Measurements from ENCODE around the gene ST3GAL2. TPM values are rescaled to one million over a fixed set of nuclear protein-coding genes. Genes with fewer than 3 reads are reported as not detected.

Gene ST3GAL2
- total and polyA plus RNA-seq, 9 of the 15 experiments (the other 6 are each of a cell fraction or from before 2014, with no cell fraction given) = 1.5 to 108 (median 34.3) TPM

GRCh38 chr16:70432356-70432722 is 6.6 kb downstream of the ST3GAL2 start:
- no peaks in the 10 kb centered on the region for H3K27me3 ChIP-seq (ENCODE audit: control insufficient read depth in 2 of 2, insufficient read depth in 2 of 2, low read length in 2 of 2)
- DNase-seq (ENCODE audit: extremely low read depth in 1 of 4, low spot score in 3 of 4) = peak in 2 of 4 experiments; percentile 6 to 43
- peak overlapping the region; percentile 92 for H3K4me2 ChIP-seq (ENCODE audit: insufficient read depth, low read length)
- CTCF ChIA-PET (ENCODE audit: low intra/inter-chr PET ratio) = no interaction called here
- no peak overlapping the region for H2AFZ ChIP-seq (ENCODE audit: low read depth, low read length)
- in situ Hi-C loops (cut with MboI) (no loop called here), intact Hi-C loops (cut with micrococcal nuclease) (no loop called here)
- no TSS peak for BruUV-seq (replicated peaks)
- 0 out of 2 replicates have a peak, but pooled peaks cover 3% of the 10 kb centered on the region for H4K20me1 ChIP-seq (replicated peaks; ENCODE audit: control insufficient read depth, insufficient read depth, low read length)
- peaks cover 52% of the 10 kb centered on the region for H3K36me3 ChIP-seq (ENCODE audit: control insufficient read depth, insufficient read depth, low read length)
- peak overlapping the region; percentile 85 to 93; a peak in 3 of 4 replicates for H3K9ac ChIP-seq (ENCODE audit: insufficient read depth in 1 of 2, low read depth in 2 of 2, low read length in 2 of 2)
- peak overlapping the region; percentile 37 for H3K4me3 ChIP-seq
- H3K4me1 ChIP-seq (replicated peaks in 1 of 2; ENCODE audit: control insufficient read depth in 2 of 2, insufficient read depth in 2 of 2, low read length in 2 of 2) = peaks cover 62 to 75% of the 10 kb centered on the region in 2 experiments
- no peaks in the 10 kb centered on the region for H3K9me1 ChIP-seq (ENCODE audit: control insufficient read depth, insufficient read depth, low read length)
- FAIRE-seq = no peak
- POLR2A ChIA-PET = interaction anchor here (0.6 to 3.5 kb wide), 15 partner anchors 8 to 838 kb away, joined by 3 to 17 read pairs (median 4); no protein-coding TSS in a partner anchor
- peaks cover 93% of the 10 kb centered on the region for H3K79me2 ChIP-seq (ENCODE audit: control insufficient read depth, insufficient read depth, low read length)
- 5% methylated on average over 3 of the region's 3 CpGs for WGBS (ENCODE audit: insufficient coverage, low coverage, missing lambda C conversion rate)
- H3K9me3 ChIP-seq (replicated peaks; ENCODE audit: control insufficient read depth, insufficient read depth, low read depth, low read length) = no peaks in the 10 kb centered on the region
- peak overlapping the region; percentile 88 for H3K27ac ChIP-seq (ENCODE audit: extremely low read depth, low read depth, low read length)
- ATAC-seq = no peak
- TF ChIP-seq ATF7 (IDR thresholded peaks at IDR 0.05) (no peak), FOXM1 (IDR thresholded peaks at IDR 0.05; ENCODE audit: low read depth) (no peak), FOXM1 (CRISPR knock-in tag; IDR thresholded peaks at IDR 0.05; ENCODE audit: low read depth) (no peak), KLF13 (tag; IDR thresholded peaks at IDR 0.05; ENCODE audit: borderline replicate concordance, low read depth) (no peak), DMBX1 (CRISPR knock-in tag; IDR thresholded peaks at IDR 0.05; ENCODE audit: borderline replicate concordance) (peak; percentile 67), RREB1 (CRISPR knock-in tag; IDR thresholded peaks at IDR 0.05) (no peak), KHSRP (IDR thresholded peaks at IDR 0.05) (no peak)
- TF ChIP-seq, protein P1, sequence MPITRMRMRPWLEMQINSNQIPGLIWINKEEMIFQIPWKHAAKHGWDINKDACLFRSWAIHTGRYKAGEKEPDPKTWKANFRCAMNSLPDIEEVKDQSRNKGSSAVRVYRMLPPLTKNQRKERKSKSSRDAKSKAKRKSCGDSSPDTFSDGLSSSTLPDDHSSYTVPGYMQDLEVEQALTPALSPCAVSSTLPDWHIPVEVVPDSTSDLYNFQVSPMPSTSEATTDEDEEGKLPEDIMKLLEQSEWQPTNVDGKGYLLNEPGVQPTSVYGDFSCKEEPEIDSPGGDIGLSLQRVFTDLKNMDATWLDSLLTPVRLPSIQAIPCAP (CRISPR knock-in tag; IDR thresholded peaks at IDR 0.05; ENCODE audit: borderline replicate concordance) = no peak
- TF ChIP-seq, protein P2, sequence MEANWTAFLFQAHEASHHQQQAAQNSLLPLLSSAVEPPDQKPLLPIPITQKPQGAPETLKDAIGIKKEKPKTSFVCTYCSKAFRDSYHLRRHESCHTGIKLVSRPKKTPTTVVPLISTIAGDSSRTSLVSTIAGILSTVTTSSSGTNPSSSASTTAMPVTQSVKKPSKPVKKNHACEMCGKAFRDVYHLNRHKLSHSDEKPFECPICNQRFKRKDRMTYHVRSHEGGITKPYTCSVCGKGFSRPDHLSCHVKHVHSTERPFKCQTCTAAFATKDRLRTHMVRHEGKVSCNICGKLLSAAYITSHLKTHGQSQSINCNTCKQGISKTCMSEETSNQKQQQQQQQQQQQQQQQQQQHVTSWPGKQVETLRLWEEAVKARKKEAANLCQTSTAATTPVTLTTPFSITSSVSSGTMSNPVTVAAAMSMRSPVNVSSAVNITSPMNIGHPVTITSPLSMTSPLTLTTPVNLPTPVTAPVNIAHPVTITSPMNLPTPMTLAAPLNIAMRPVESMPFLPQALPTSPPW (CRISPR knock-in tag; IDR thresholded peaks at IDR 0.05) = peak; percentile 3; the same call in 1 of the 2 replicates

Measured in K562 (cell line).